ENCODE measurements around the gene EYA2. TPM values are rescaled to one million over a fixed set of nuclear protein-coding genes. Genes with fewer than 3 reads are reported as not detected.

EYA2 gene
- total RNA-seq, 4 donors from 2014 or later = 9.7 to 22.1 (median 14.3) TPM

GRCh38 chr20:47093320-47093966 lies 198.8 kb downstream of the EYA2 start:
- H3K9me3 ChIP-seq = no peaks in the 10 kb centered on the region
- peaks cover 0 to 89% (median 0%) of the 10 kb centered on the region in 3 donors for H3K36me3 ChIP-seq
- intact Hi-C loops (cut with DNase I) = no loop called here
- no peaks in the 10 kb centered on the region for H3K27me3 ChIP-seq
- no peak for TF ChIP-seq CTCF (IDR thresholded peaks at IDR 0.05)
- no peak for TF ChIP-seq POLR2A (IDR thresholded peaks at IDR 0.05)
- no peak overlapping the region for H3K4me3 ChIP-seq
- no peak overlapping the region for H3K27ac ChIP-seq
- no peaks in the 10 kb centered on the region for H3K4me1 ChIP-seq
- WGBS, 2 donors = 69 to 85% methylated on average over 10 of the region's 13 CpGs
- no peak for DNase-seq

GRCh38 chr20:47095690-47096089 lies 201.0 kb downstream of the EYA2 start:
- Histone ChIP-seq H3K36me3 (peaks cover 0 to 90% (median 0%) of the 10 kb centered on the region in 3 donors), H3K27me3 (no peaks in the 10 kb centered on the region), H3K4me3 (no peak overlapping the region), H3K4me1 (no peaks in the 10 kb centered on the region), H3K27ac (no peak overlapping the region), H3K9me3 (no peaks in the 10 kb centered on the region)
- WGBS, 2 donors = 57 to 67% methylated on average over 1 of the region's 1 CpG
- TF ChIP-seq POLR2A (IDR thresholded peaks at IDR 0.05) (no peak), CTCF (IDR thresholded peaks at IDR 0.05) (no peak)
- intact Hi-C loops (cut with DNase I) = no loop called here
- no peak for DNase-seq

DNA sequence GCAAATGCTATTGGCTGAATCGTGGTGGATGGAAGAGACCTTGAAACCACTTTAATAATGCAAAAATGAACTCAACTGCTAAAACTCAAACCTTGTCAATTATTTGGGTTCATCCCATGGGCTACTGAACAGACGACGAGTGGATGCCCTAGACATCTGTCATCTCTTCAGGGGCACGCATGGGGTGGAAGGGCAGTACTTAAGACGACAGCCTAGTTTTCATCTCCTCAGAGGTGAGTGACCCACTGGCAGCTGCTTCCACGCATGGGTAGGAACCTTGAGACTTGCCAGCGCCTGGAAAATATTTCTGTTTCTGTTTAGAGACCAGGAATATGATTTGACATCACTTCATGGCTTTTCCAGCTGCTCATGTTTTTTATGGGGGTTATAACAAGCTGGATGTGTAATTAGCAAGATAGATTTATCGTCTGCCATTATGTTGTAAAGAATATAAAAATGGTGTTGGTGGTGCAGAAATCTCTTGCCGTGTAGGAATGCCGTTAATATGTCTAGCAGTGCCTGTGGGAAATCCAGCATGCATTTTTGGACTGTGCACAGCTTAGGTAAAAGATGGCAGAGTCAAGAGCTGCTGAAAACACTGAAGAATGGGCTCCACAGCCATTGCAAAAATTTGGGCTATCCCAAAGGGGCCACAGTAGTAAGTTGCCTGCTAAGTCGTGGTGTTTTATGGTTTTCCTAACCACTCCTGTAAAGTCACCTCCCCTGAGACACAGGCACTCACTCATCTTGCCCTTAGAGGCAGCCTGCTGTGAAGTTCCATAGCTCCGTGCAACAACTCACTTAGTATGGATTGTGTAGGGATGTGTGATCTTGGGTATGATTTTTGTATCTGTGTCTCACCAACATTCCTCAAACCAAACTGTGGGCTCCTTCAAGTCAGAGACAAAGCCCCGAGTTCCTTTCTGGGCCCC lies 203.3 kb downstream of the EYA2 start:
- H3K27me3 ChIP-seq = no peaks in the 10 kb centered on the region
- no peaks in the 10 kb centered on the region for H3K9me3 ChIP-seq
- intact Hi-C loops (cut with DNase I) = no loop called here
- no peaks in the 10 kb centered on the region for H3K4me1 ChIP-seq
- no peak for DNase-seq
- TF ChIP-seq POLR2A (IDR thresholded peaks at IDR 0.05) (no peak), CTCF (IDR thresholded peaks at IDR 0.05) (no peak)
- H3K27ac ChIP-seq = no peak overlapping the region
- WGBS, 2 donors = 65 to 82% methylated on average over 13 of the region's 13 CpGs
- H3K4me3 ChIP-seq = no peak overlapping the region
- H3K36me3 ChIP-seq = peaks cover 0 to 96% (median 0%) of the 10 kb centered on the region in 3 donors

DNA sequence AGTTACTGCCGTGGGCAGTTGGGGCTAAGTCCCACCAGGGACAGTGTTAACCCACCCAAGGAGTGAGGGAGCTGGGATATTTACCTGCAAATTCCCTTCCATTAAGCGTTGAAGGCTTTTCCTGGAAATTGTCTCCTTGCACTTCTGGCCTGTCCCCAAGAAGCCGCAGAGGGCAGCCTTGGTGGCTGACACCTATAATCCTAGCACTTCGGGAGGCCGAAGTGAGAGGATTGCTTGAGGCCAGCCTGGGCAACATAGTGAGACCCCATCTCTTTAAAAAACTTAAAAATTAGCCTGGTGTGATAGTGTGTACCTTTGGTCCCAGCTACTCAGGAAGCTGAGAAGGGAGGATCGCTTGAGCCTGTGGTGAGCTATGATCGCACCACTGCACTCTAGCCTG lies 204.4 kb downstream of the EYA2 start:
- DNase-seq = no peak
- Histone ChIP-seq H3K4me3 (no peak overlapping the region), H3K4me1 (no peaks in the 10 kb centered on the region), H3K27me3 (no peaks in the 10 kb centered on the region), H3K27ac (peak overlapping the region in 2 of 4 donors; percentile 21 to 22), H3K36me3 (peaks cover 0 to 90% (median 0%) of the 10 kb centered on the region in 3 donors), H3K9me3 (no peaks in the 10 kb centered on the region)
- intact Hi-C loops (cut with DNase I) = no loop called here
- TF ChIP-seq CTCF (IDR thresholded peaks at IDR 0.05) = no peak
- no peak for TF ChIP-seq POLR2A (IDR thresholded peaks at IDR 0.05)
- 90 to 94% methylated on average over 4 to 6 of the region's 7 CpGs for WGBS, 2 donors
